ENCODE results near the gene ZNF544. TPM values are rescaled to one million over a fixed set of nuclear protein-coding genes. Genes with fewer than 3 reads are reported as not detected.

The ZNF544 gene
- total RNA-seq, 4 donors from 2014 or later: 29.5 to 38.8 (median 37.6) TPM

DNA sequence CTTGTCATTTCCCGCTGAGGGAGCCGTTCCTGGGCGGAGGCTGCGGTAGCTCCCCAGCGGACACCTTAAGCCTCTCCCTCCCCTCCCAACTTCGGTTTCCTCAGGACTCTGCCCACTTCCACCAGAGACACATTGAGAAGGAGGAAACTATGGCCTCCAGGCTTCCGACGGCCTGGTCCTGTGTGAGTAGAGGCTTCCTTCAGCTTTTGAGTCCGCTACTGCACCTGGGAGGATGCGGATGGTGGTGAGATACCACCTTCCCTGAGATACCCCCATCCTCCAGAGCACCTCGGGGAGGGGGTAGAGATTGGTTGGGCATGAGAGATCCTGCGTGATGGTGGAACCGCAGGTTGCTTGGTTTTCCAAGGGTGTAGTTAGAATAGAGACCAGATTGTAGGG, 44.9 kb upstream of the ZNF544 start:
- Histone ChIP-seq H3K4me1 (peaks cover 0 to 28% (median 0%) of the 10 kb centered on the region in 4 donors), H3K27ac (replicated peaks in 1 of 4) (peak overlapping the region; percentile 96), H3K27me3 (no peaks in the 10 kb centered on the region), H3K36me3 (peaks cover 47 to 63% (median 53%) of the 10 kb centered on the region in 4 donors), H3K9me3 (peaks cover 14 to 100% (median 99%) of the 10 kb centered on the region in 4 donors), H3K4me3 (peak overlapping the region; percentile 78 to 98 (median 87))
- DNase-seq (ENCODE audit: extremely low spot score): no peak
- intact Hi-C loops (cut with DNase I): loop anchor here (10.0 kb wide), 1 partner anchor 91 kb away; the partner anchor contains the start of gene ZNF8
- WGBS: 22% methylated on average over 12 of the region's 13 CpGs
- TF ChIP-seq, protein P1, sequence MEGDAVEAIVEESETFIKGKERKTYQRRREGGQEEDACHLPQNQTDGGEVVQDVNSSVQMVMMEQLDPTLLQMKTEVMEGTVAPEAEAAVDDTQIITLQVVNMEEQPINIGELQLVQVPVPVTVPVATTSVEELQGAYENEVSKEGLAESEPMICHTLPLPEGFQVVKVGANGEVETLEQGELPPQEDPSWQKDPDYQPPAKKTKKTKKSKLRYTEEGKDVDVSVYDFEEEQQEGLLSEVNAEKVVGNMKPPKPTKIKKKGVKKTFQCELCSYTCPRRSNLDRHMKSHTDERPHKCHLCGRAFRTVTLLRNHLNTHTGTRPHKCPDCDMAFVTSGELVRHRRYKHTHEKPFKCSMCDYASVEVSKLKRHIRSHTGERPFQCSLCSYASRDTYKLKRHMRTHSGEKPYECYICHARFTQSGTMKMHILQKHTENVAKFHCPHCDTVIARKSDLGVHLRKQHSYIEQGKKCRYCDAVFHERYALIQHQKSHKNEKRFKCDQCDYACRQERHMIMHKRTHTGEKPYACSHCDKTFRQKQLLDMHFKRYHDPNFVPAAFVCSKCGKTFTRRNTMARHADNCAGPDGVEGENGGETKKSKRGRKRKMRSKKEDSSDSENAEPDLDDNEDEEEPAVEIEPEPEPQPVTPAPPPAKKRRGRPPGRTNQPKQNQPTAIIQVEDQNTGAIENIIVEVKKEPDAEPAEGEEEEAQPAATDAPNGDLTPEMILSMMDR (IDR thresholded peaks at IDR 0.05): no peak
- no peak for TF ChIP-seq POLR2AphosphoS5 (IDR thresholded peaks at IDR 0.05)
- no peak for TF ChIP-seq POLR2A (IDR thresholded peaks at IDR 0.05; ENCODE audit: low read depth)

DNA sequence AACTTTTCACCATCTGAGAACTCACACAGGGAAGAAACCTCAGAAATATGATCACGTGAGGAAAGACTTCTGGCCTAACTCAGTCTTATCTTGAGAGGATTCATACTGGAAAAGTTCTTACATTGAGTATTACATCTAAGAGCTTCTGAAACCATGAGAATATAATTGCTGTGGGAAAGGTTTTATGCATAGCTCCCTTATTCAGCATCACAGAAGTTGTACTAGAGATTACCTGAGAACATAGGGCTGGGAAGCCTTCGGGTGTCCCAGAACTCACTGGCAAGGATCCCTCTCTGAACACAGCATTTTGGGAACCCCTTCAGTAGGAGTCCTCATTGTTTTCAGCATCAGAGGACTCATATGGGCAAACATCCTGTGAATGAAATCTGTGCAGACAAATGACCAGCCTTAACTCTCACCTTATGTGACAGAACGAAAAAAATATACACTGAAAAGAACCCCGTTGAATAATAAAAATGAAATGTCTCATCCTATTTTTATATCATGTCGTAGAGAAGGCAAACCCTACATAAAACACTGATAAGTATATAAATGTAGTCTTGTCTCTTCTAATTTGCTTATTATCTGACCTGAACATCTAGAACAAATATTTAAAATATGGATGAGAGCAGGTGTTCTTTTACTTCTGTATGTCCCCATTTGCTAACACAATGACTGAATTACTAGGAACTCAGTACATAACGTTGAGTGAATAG, 31.7 kb upstream of the ZNF544 start:
- Histone ChIP-seq H3K4me1 (no peaks in the 10 kb centered on the region), H3K4me3 (no peak overlapping the region), H3K27me3 (no peaks in the 10 kb centered on the region), H3K36me3 (peaks cover 70 to 100% (median 95%) of the 10 kb centered on the region in 4 donors), H3K27ac (replicated peaks in 1 of 4) (no peak overlapping the region), H3K9me3 (peaks cover 35 to 100% (median 100%) of the 10 kb centered on the region in 4 donors)
- no peak for DNase-seq (ENCODE audit: extremely low spot score)
- no peak for TF ChIP-seq EP300 (IDR thresholded peaks at IDR 0.05)
- no peak for TF ChIP-seq POLR2A (IDR thresholded peaks at IDR 0.05; ENCODE audit: low read depth)
- TF ChIP-seq POLR2AphosphoS5 (IDR thresholded peaks at IDR 0.05): no peak
- 91% methylated on average over 5 of the region's 6 CpGs for WGBS
- intact Hi-C loops (cut with DNase I): no loop called here

DNA sequence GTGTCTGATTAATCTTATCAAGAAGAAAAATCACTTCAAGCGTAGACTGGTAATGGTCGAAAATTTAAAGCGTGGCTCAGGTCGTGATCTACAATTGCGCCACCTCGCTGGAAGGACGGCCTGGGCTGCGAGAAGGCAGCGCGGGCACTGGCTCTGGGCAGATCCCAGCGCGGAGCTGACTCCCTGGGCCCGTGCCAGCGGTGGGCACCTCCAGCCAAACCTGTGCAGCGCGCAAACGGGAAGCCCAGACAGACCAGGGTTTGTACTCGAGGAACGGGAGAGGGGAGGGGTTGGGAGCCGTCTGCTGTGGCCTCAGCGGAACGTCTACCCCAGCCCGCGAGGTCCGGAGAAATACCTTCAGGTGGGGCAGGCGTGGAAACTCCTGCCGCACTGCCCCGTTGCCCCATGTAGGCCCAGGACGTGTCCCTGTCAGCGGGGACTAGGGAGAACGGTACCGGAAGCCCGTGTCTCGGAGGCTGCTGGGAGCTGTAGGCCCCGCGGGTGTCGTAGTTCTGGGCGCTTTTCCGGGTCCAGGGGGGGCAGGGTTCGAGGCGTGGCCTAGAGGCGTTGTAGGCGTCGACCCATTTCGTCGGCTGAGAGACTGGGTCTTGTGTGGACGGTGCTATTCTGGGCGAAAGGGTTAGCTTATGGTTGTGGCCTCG, 24.8 kb upstream of the ZNF544 start:
- TF ChIP-seq EP300 (IDR thresholded peaks at IDR 0.05): no peak
- TF ChIP-seq POLR2A (IDR thresholded peaks at IDR 0.05; ENCODE audit: low read depth): no peak
- TF ChIP-seq POLR2AphosphoS5 (IDR thresholded peaks at IDR 0.05): no peak
- TF ChIP-seq, protein P1 (IDR thresholded peaks at IDR 0.05): no peak
- Histone ChIP-seq H3K27me3 (no peaks in the 10 kb centered on the region), H3K9me3 (peaks cover 62 to 100% (median 100%) of the 10 kb centered on the region in 4 donors), H3K4me3 (no peak overlapping the region), H3K27ac (replicated peaks in 1 of 4) (no peak overlapping the region), H3K4me1 (no peaks in the 10 kb centered on the region), H3K36me3 (peaks cover 74 to 97% (median 86%) of the 10 kb centered on the region in 4 donors)
- intact Hi-C loops (cut with DNase I): loop anchor here (5.0 kb wide), 1 partner anchor 58 kb away; no protein-coding TSS in a partner anchor
- 23% methylated on average over 25 of the region's 49 CpGs for WGBS
- DNase-seq (ENCODE audit: extremely low spot score): no peak

DNA sequence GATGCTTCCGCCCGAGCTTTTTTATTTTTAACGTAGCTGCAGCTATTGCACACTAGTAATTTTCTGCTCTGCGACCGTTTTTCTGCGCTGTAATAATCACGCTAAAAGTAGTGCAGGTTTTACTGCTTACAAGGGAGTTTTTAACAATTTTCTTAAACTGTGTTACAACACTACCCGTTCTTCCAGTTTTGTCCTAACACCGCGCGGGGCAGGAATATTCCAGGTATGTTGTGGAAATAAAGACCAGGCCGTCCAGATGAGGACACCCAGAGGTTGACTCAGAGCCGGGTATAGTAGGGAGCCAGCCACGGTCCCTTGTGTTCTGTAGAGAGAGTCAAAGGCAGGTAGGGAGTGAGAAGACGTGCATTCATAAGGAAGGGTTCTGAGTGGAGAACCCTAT, 24.1 kb upstream of the ZNF544 start:
- no peaks in the 10 kb centered on the region for H3K27me3 ChIP-seq
- TF ChIP-seq, protein P1 (IDR thresholded peaks at IDR 0.05): no peak
- intact Hi-C loops (cut with DNase I): loop anchor here (5.0 kb wide), 1 partner anchor 58 kb away; no protein-coding TSS in a partner anchor
- 39% methylated on average over 15 of the region's 15 CpGs for WGBS
- no peaks in the 10 kb centered on the region for H3K4me1 ChIP-seq
- H3K36me3 ChIP-seq: peaks cover 74 to 97% (median 86%) of the 10 kb centered on the region in 4 donors
- DNase-seq (ENCODE audit: extremely low spot score): no peak
- no peak overlapping the region for H3K27ac ChIP-seq (replicated peaks in 1 of 4)
- no peak overlapping the region for H3K4me3 ChIP-seq
- H3K9me3 ChIP-seq: peaks cover 59 to 100% (median 100%) of the 10 kb centered on the region in 4 donors

DNA sequence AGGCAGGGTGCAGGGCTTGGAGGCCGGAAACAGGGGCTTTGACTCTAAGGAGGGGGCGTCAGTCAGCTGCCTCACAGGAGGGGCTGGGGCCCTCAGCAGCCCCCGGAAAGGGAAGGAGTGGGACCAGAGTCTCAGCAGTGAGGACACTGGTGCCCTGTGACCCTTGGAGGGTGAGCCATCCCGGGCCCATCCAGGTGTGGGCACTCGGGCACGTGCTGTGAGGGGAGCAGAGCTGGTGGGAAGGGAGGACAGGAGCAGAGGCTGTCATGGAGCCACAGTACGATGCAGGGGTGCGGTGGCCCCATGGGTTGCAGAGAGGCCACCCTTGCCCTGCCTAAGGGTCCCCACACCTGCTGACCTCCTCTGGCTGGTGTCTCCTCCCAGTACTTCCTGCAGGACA, 19.1 kb upstream of the ZNF544 start:
- intact Hi-C loops (cut with DNase I): no loop called here
- DNase-seq (ENCODE audit: extremely low spot score): no peak
- 99% methylated on average over 7 of the region's 8 CpGs for WGBS

More for the DNA sequence above, 19.1 kb upstream of the ZNF544 start:
- Histone ChIP-seq H3K36me3 (peaks cover 86 to 95% (median 89%) of the 10 kb centered on the region in 4 donors), H3K4me3 (peak overlapping the region in 1 of 4 donors; percentile 9), H3K9me3 (peaks cover 68 to 100% (median 100%) of the 10 kb centered on the region in 4 donors), H3K27me3 (no peaks in the 10 kb centered on the region), H3K4me1 (no peaks in the 10 kb centered on the region), H3K27ac (replicated peaks in 1 of 4) (no peak overlapping the region)
- TF ChIP-seq, protein P1 (IDR thresholded peaks at IDR 0.05): no peak
- TF ChIP-seq POLR2A (IDR thresholded peaks at IDR 0.05; ENCODE audit: low read depth) (no peak), POLR2AphosphoS5 (IDR thresholded peaks at IDR 0.05) (no peak), EP300 (IDR thresholded peaks at IDR 0.05) (no peak)

Measured in esophagus muscularis mucosa (tissue), 4 donors.